Mucosa of rectum (tissue), 2 donors: Measurements from ENCODE around the gene MYO5B.

Experiments used
- H3K27ac ChIP-seq, 2 donors: one replicate each; pipeline ENCODE4 v1.7.0; 2013; ENCODE audit warnings: inconsistent platforms in 2 of 2, low read depth in 2 of 2, low read length in 2 of 2
- H3K27me3 ChIP-seq, 2 donors: one replicate each; pipeline ENCODE4 v1.7.0; 2013; ENCODE audit warnings: low read length in 2 of 2; ENCODE audit not compliant: control insufficient read depth in 2 of 2, insufficient read depth in 2 of 2
- H3K36me3 ChIP-seq, 2 donors: one replicate each; pipeline ENCODE4 v1.7.0; 2013; ENCODE audit warnings: low read length in 2 of 2; ENCODE audit not compliant: control insufficient read depth in 2 of 2, insufficient read depth in 2 of 2
- H3K4me1 ChIP-seq, 2 donors: one replicate each; pipeline ENCODE4 v1.7.0; 2013; ENCODE audit warnings: low read length in 2 of 2, mild to moderate bottlenecking in 1 of 2; ENCODE audit not compliant: control insufficient read depth in 2 of 2, insufficient read depth in 2 of 2
- H3K4me3 ChIP-seq, 2 donors: one replicate each; pipeline ENCODE4 v1.7.0; 2013; ENCODE audit warnings: low read length in 2 of 2
- H3K9ac ChIP-seq, 2 donors: one replicate each; pipeline ENCODE4 v1.7.0; 2013; ENCODE audit warnings: low read length in 2 of 2, low read depth in 1 of 2, mild to moderate bottlenecking in 1 of 2
- H3K9me3 ChIP-seq, 2 donors: one replicate each; pipeline ENCODE4 v1.7.0; 2013; ENCODE audit warnings: low read length in 2 of 2; ENCODE audit not compliant: control insufficient read depth in 2 of 2
- donor health status: healthy.
- donor health status: Normal muscosa, but diverticular disease.

MYO5B gene

GRCh38 chr18:49972535-49972934, 222.4 kb downstream of the MYO5B start:
- H3K27ac ChIP-seq = no peak overlapping the region
- H3K4me3 ChIP-seq = no peak overlapping the region
- H3K36me3 ChIP-seq = peaks cover 15 to 24% of the 10 kb centered on the region in 2 donors
- no peaks in the 10 kb centered on the region for H3K27me3 ChIP-seq
- H3K9ac ChIP-seq = no peak overlapping the region
- H3K4me1 ChIP-seq = peaks cover 6 to 9% of the 10 kb centered on the region in 2 donors
- no peaks in the 10 kb centered on the region for H3K9me3 ChIP-seq

GRCh38 chr18:49971462-49971861, 223.5 kb downstream of the MYO5B start:
- no peak overlapping the region for H3K4me3 ChIP-seq
- no peaks in the 10 kb centered on the region for H3K27me3 ChIP-seq
- H3K4me1 ChIP-seq = peaks cover 11 to 16% of the 10 kb centered on the region in 2 donors
- peaks cover 15 to 24% of the 10 kb centered on the region in 2 donors for H3K36me3 ChIP-seq
- H3K27ac ChIP-seq = no peak overlapping the region
- no peak overlapping the region for H3K9ac ChIP-seq
- H3K9me3 ChIP-seq = no peaks in the 10 kb centered on the region

GRCh38 chr18:49970319-49970718, 224.6 kb downstream of the MYO5B start:
- H3K36me3 ChIP-seq = peaks cover 12 to 24% of the 10 kb centered on the region in 2 donors
- no peak overlapping the region for H3K4me3 ChIP-seq
- no peaks in the 10 kb centered on the region for H3K27me3 ChIP-seq
- H3K9ac ChIP-seq = no peak overlapping the region
- peaks cover 17 to 23% of the 10 kb centered on the region in 2 donors for H3K4me1 ChIP-seq
- no peaks in the 10 kb centered on the region for H3K9me3 ChIP-seq
- H3K27ac ChIP-seq = no peak overlapping the region

- H3K4me3 ChIP-seq = no peak overlapping the region
- H3K27ac ChIP-seq = peak overlapping the region in 1 of 2 donors; percentile 33
- H3K9ac ChIP-seq = no peak overlapping the region
- peaks cover 17 to 23% of the 10 kb centered on the region in 2 donors for H3K4me1 ChIP-seq
- peaks cover 17 to 18% of the 10 kb centered on the region in 2 donors for H3K36me3 ChIP-seq
- no peaks in the 10 kb centered on the region for H3K9me3 ChIP-seq
- H3K27me3 ChIP-seq = no peaks in the 10 kb centered on the region
Measured at GRCh38 chr18:49968644-49969309, 226.2 kb downstream of the MYO5B start.

GRCh38 chr18:49967636-49968313, 227.2 kb downstream of the MYO5B start:
- no peak overlapping the region for H3K9ac ChIP-seq
- H3K36me3 ChIP-seq = peaks cover 9 to 16% of the 10 kb centered on the region in 2 donors
- no peak overlapping the region for H3K4me3 ChIP-seq
- peak overlapping the region; percentile 67 to 88 for H3K27ac ChIP-seq
- H3K4me1 ChIP-seq = peaks cover 17 to 23% of the 10 kb centered on the region in 2 donors
- H3K9me3 ChIP-seq = no peaks in the 10 kb centered on the region
- no peaks in the 10 kb centered on the region for H3K27me3 ChIP-seq

- Histone ChIP-seq H3K27ac (peak overlapping the region; percentile 67 to 88), H3K4me1 (peaks cover 17 to 23% of the 10 kb centered on the region in 2 donors), H3K4me3 (no peak overlapping the region), H3K9ac (peak overlapping the region in 1 of 2 donors; percentile 30), H3K36me3 (peaks cover 9 to 21% of the 10 kb centered on the region in 2 donors), H3K9me3 (no peaks in the 10 kb centered on the region), H3K27me3 (no peaks in the 10 kb centered on the region)
Measured at GRCh38 chr18:49967171-49967570, 227.8 kb downstream of the MYO5B start.

- Histone ChIP-seq H3K9me3 (no peaks in the 10 kb centered on the region), H3K9ac (peak overlapping the region in 1 of 2 donors; percentile 30), H3K4me3 (no peak overlapping the region), H3K27ac (peak overlapping the region; percentile 67 to 88), H3K27me3 (no peaks in the 10 kb centered on the region), H3K36me3 (peaks cover 9 to 26% of the 10 kb centered on the region in 2 donors), H3K4me1 (peaks cover 17 to 23% of the 10 kb centered on the region in 2 donors)
Measured at GRCh38 chr18:49966090-49966489, 228.9 kb downstream of the MYO5B start.

- Histone ChIP-seq H3K4me3 (no peak overlapping the region), H3K9ac (no peak overlapping the region), H3K27me3 (no peaks in the 10 kb centered on the region), H3K4me1 (peaks cover 17 to 21% of the 10 kb centered on the region in 2 donors), H3K36me3 (peaks cover 21 to 26% of the 10 kb centered on the region in 2 donors), H3K9me3 (no peaks in the 10 kb centered on the region), H3K27ac (no peak overlapping the region)
Measured at GRCh38 chr18:49963217-49963616, 231.7 kb downstream of the MYO5B start.

GRCh38 chr18:49961271-49961670, 233.7 kb downstream of the MYO5B start:
- no peak overlapping the region for H3K27ac ChIP-seq
- no peaks in the 10 kb centered on the region for H3K9me3 ChIP-seq
- peaks cover 4 to 7% of the 10 kb centered on the region in 2 donors for H3K4me1 ChIP-seq
- no peak overlapping the region for H3K9ac ChIP-seq
- peaks cover 21 to 26% of the 10 kb centered on the region in 2 donors for H3K36me3 ChIP-seq
- no peaks in the 10 kb centered on the region for H3K27me3 ChIP-seq
- H3K4me3 ChIP-seq = no peak overlapping the region

- Histone ChIP-seq H3K36me3 (peaks cover 21 to 26% of the 10 kb centered on the region in 2 donors), H3K9me3 (no peaks in the 10 kb centered on the region), H3K27ac (no peak overlapping the region), H3K27me3 (no peaks in the 10 kb centered on the region), H3K4me3 (no peak overlapping the region), H3K9ac (no peak overlapping the region), H3K4me1 (peaks cover 0 to 11% of the 10 kb centered on the region in 2 donors)
Measured at GRCh38 chr18:49960376-49960775, 234.6 kb downstream of the MYO5B start.
